Ovary (tissue), 3 donors: Measurements from ENCODE around the gene TBC1D22B.

ENCODE experiments used
- POLR2A ChIP-seq: fragments of 450-650 bp; IDR thresholded peaks from one replicate; pipeline ENCODE4 v1.6.1; 2017; ENCODE audit warnings: antibody characterized with exemption, mild to moderate bottlenecking, moderate library complexity
- TF ChIP-seq, protein P1 (sequence below), 3 donors: fragments of 450-650 bp in 2 of 3; fragments of 200-600 bp in 1 of 3; IDR thresholded peaks; one replicate each; pipeline versions ENCODE4 v1.5.1 to v1.8.0; 2016 to 2022; ENCODE audit warnings: antibody characterized with exemption in 3 of 3, mild to moderate bottlenecking in 1 of 3
- donor health status: DM: no; HTN: no; CAD: no.

DNA sequence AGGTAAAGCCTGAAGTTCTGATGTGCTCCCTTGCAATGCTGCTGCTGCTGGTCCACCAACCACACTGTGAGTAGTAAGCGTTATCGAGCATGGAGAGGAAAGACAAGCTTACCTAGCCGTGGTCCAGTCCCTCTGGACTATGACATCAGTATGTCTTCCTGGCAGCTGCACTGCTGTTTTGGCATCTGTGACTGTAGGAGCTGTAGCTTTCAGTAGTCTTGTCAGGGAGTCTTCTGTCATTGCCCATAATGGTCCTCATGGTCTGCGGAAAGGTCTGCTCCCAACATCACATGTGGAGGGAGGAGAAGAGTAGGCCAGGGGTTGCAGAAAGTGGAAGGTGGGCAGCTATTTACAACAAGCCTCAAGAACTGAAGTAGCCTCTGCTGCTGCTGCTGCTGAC is 27.2 kb downstream of the TBC1D22B start:
- TF ChIP-seq, protein P1, sequence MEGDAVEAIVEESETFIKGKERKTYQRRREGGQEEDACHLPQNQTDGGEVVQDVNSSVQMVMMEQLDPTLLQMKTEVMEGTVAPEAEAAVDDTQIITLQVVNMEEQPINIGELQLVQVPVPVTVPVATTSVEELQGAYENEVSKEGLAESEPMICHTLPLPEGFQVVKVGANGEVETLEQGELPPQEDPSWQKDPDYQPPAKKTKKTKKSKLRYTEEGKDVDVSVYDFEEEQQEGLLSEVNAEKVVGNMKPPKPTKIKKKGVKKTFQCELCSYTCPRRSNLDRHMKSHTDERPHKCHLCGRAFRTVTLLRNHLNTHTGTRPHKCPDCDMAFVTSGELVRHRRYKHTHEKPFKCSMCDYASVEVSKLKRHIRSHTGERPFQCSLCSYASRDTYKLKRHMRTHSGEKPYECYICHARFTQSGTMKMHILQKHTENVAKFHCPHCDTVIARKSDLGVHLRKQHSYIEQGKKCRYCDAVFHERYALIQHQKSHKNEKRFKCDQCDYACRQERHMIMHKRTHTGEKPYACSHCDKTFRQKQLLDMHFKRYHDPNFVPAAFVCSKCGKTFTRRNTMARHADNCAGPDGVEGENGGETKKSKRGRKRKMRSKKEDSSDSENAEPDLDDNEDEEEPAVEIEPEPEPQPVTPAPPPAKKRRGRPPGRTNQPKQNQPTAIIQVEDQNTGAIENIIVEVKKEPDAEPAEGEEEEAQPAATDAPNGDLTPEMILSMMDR (IDR thresholded peaks at IDR 0.05), result no peak
- TF ChIP-seq POLR2A, result no peak
